Measurements from ENCODE around the gene SPON1.
"Not testable (repeated sequence)": the region's sequence is repeated elsewhere in the genome, so short reads cannot be mapped to it uniquely, and the experiment has no call there.

The SPON1 gene

DNA sequence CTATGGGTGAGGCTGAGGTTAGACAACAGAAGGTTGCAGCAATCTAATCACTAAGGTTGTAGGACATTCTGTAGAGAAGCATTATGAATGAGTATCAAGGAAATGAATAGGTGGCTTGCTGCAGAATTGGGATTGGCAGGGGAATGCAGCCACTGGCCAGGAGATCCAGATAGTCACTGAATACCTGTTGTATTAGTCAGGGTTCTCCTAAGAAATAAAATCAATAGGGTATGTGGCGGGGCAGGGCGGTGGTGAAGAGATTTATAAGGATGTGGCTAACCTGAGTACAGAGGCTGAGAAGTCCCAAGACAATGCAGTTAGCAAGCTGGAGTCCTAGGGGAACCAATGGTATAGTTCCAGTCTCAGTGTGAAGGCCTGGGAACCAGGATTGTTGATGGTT, 163.0 kb downstream of the SPON1 start:
- DNase-seq (ENCODE audit: low read depth) = no peak

DNA sequence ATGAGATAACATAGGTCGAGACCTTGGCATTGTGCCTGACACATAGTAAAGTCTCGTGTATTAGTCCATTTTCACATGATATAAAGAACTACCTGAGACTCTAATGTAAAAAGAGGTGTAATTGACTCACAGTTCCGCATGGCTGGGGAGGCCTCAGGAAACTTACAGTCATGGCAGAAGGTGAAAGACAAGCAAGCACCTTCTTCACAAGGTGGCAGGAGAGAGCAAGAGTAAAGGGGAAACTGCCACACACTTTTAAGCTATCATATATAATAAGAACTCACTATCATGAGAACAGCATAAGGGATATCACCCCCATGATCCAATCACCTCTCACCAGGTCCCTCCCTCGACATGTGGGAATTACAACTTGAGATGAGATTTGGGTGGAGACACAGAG, 165.2 kb downstream of the SPON1 start:
- DNase-seq (ENCODE audit: low read depth) = no peak

DNA sequence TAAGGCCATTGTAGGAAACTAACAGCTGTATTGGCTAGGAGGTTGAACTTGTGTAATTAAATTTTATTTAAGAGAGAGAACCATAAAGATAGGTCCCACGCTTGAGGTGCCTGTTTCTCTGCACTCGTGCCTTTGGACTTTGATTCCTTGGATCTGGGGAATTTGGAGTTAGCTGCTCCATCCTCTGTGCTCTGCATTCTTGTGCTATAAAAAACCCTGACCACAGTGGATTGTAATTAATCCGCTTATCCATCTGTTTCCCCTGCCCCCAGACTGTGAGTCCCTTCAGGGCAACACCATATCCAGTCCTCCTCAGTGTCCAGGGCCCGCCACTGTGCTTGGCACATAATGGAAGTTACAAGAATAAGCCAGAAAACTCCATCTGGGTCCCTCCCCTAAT, 169.8 kb downstream of the SPON1 start:
- DNase-seq (ENCODE audit: low read depth) = peak; percentile 15

DNA sequence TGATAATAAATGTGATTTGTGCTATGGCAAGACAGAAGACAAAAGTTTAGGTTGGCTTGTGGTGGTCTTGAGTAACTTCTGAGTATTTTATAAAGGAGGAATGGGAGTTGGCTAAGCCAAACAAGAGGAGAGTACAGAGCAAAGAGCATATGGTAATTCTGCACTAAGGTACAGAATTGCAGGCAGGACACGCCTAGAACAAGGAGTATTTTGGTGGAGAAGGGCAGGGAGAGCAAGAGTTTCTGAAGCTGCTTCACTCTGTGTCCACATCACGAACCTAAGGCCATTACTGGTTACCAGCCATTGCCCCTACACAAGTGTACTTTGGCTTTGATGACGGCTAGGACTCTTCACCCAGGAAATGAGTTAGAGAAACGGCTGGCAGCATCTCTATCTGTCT, 170.9 kb downstream of the SPON1 start:
- no peak for DNase-seq (ENCODE audit: low read depth)

- DNase-seq (ENCODE audit: low read depth) = peak; percentile 27
These were observed 174.0 kb downstream of the SPON1 start for GRCh38 chr11:14136561-14136960.

GRCh38 chr11:14137284-14137683, 174.8 kb downstream of the SPON1 start:
- no peak for DNase-seq (ENCODE audit: low read depth)

GRCh38 chr11:14140991-14141390, 178.5 kb downstream of the SPON1 start:
- no peak for DNase-seq (ENCODE audit: low read depth)

GRCh38 chr11:14141676-14142075, 179.2 kb downstream of the SPON1 start:
- DNase-seq (ENCODE audit: low read depth) = peak; percentile 21

GRCh38 chr11:14144934-14145333, 182.4 kb downstream of the SPON1 start:
- no peak for DNase-seq (ENCODE audit: low read depth)

- DNase-seq (ENCODE audit: low read depth) = peak; percentile 48
These were observed 186.2 kb downstream of the SPON1 start for GRCh38 chr11:14148653-14149273.

- no peak for DNase-seq (ENCODE audit: low read depth)
These were observed 187.2 kb downstream of the SPON1 start for GRCh38 chr11:14149683-14150082.

- peak; percentile 58 for DNase-seq (ENCODE audit: low read depth)
These were observed 188.4 kb downstream of the SPON1 start for GRCh38 chr11:14150878-14151277.

DNA sequence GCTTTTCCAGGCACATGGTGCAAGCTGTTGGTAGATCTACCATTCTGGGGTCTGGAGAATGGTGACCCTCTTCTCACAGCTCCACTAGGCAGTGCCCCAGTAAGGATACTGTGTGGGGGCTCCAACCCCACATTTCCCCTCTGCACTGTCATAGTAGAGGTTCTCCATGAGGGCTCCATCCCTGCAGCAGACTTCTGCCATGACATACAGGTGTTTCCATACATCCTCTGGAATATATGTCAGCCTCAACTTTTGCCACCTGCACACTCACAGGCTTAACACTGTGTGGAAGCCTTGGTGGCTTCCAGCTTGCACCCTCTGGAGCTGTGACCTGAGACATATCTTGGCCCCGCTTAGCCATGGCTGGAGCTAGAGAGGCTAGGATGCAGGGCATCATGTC, 191.6 kb downstream of the SPON1 start:
- DNase-seq (ENCODE audit: low read depth) = not testable (repeated sequence)

GRCh38 chr11:14158393-14158792, 195.9 kb downstream of the SPON1 start:
- DNase-seq (ENCODE audit: low read depth) = peak; percentile 33

GRCh38 chr11:14163576-14163975, 201.1 kb downstream of the SPON1 start:
- no peak for DNase-seq (ENCODE audit: low read depth)

- DNase-seq (ENCODE audit: low read depth) = not testable (repeated sequence)
These were observed 211.2 kb downstream of the SPON1 start for GRCh38 chr11:14173679-14174078.

DNA sequence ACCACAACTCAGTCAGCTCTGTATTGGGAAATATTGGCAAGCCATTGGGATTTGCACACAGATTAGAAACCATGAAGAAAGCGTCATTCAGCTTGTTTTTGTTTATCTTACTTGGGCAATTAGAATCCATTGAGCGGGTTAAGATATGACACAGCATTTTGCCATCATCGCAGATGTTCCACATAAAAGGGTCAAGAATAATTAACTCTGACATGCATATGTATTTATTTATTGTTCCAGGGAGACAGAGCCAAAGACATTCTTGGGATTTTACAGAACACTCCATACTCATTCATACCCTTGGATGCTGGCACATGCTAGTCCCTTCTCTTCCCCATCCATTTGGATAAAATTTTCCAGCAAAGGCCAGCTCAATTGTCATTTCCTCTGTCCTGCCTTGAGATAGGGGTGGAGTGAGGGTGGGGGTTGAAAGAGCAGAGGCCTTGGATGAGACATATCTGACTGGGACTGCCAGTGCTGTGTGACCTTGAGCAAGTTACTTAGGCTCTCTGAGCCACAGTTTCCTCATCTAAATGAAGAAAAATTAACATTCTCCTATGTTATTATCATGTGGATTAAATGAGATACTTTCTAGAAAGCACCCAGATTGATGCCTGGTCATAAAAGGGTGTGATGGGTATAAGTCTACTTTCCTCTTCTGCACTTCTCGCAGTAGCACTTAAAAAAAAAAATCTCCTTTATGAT, 216.7 kb downstream of the SPON1 start:
- peak; percentile 99 for DNase-seq (ENCODE audit: low read depth)

DNA sequence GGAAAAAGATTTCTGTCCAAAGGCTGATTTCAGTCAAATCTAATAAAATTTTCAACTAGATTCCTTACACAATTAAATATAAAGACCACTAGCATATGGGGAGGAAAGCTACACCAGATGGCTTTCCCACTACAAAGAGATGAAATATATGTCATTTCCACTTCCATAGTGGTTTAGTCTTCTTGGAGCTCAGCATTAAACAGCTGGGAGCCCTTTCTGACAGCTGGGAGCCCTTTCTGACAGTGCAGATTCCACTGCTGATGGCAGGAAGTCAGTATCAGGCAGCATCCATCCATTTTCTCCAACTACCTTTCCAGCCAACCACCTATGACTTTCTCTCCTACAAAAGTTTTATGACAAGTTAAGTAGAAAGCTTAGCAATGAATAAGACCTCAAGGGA, 218.6 kb downstream of the SPON1 start:
- DNase-seq (ENCODE audit: low read depth) = no peak

DNA sequence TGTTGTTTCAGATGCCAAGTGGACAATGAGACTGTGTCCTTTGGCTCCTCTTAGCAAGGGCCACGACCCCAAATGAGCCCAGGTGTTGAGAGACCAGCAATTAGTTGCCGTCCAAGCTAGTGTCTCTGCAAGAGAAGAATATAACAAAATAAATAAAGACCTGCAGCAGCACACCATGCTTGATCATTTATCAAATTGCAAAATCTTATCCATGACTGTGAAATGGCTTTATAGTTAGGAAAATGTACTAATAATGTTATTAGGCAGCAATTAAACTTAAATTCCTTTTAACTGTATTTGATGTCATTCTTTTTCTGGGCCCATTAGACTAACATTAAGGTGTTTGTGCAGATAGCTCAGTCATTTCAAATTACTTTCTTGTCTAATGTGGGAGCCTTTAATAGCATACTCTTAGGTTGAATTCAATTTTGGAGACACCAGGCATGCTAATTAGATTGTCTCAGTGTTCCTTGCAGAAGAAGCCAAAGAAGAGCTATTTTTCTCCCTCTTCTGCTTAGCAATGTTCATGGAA, 220.4 kb downstream of the SPON1 start:
- DNase-seq (ENCODE audit: low read depth) = no peak

- peak; percentile 71 for DNase-seq (ENCODE audit: low read depth)
These were observed 221.8 kb downstream of the SPON1 start for GRCh38 chr11:14184028-14184940.

GRCh38 chr11:14185461-14185860, 222.9 kb downstream of the SPON1 start:
- DNase-seq (ENCODE audit: low read depth) = no peak

- peak; percentile 45 for DNase-seq (ENCODE audit: low read depth)
These were observed 223.7 kb downstream of the SPON1 start for GRCh38 chr11:14186046-14186775.

Data from fibroblast of gingiva (primary cell).